ENCODE results near the gene PUS3. TPM values are rescaled to one million over a fixed set of nuclear protein-coding genes. Genes with fewer than 3 reads are reported as not detected.

Gene PUS3
- polyA plus RNA-seq, 2 donors, result 6.8 to 7.0 TPM

Other genes with a start within 250 kb of the PUS3 start
- gene ACRV1, start 222.4 kb downstream of the PUS3 start, polyA plus RNA-seq, result not detected
- not detected for gene PATE1, start 156.9 kb downstream of the PUS3 start, polyA plus RNA-seq
- not detected for gene PATE2, start 124.4 kb downstream of the PUS3 start, polyA plus RNA-seq
- not detected for gene PATE3, start 115.1 kb downstream of the PUS3 start, polyA plus RNA-seq
- not detected for gene PATE4, start 69.9 kb downstream of the PUS3 start, polyA plus RNA-seq
- gene HYLS1, start 15.5 kb downstream of the PUS3 start, polyA plus RNA-seq, result 1 to 10 TPM; 3.7 to 4.1 TPM
- gene DDX25, start 1.3 kb upstream of the PUS3 start, polyA plus RNA-seq, result under 1 TPM; 0.14 to 0.27 TPM
- under 1 TPM; 0.59 to 0.86 TPM for gene VSIG10L2, start 42.8 kb upstream of the PUS3 start, polyA plus RNA-seq
- under 1 TPM; 0.61 TPM for gene CDON, start 159.7 kb upstream of the PUS3 start, polyA plus RNA-seq

Data from esophagus (tissue), 2 donors.